ENCODE results near the gene APOL2.
A peak's percentile ranks its signal among the peaks of the same experiment; 100 is the strongest.

APOL2 gene, protein sequence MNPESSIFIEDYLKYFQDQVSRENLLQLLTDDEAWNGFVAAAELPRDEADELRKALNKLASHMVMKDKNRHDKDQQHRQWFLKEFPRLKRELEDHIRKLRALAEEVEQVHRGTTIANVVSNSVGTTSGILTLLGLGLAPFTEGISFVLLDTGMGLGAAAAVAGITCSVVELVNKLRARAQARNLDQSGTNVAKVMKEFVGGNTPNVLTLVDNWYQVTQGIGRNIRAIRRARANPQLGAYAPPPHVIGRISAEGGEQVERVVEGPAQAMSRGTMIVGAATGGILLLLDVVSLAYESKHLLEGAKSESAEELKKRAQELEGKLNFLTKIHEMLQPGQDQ

GRCh38 chr22:36239401-36240171, at the start of gene APOL2:
TSS of gene APOL2 (minus strand) at chr22:36239527. CDS start at chr22:36233162, 6,365 bp downstream.
- peak within 1 kb of the TSS; percentile 56 for H3K27ac ChIP-seq (ENCODE audit: low read depth, low read length)
- H3K9me3 ChIP-seq (ENCODE audit: control insufficient read depth, insufficient read depth, low read length): no peaks in the 10 kb centered on the region
- H3K4me3 ChIP-seq (ENCODE audit: low read depth, low read length): peak within 1 kb of the TSS; percentile 71
- 0 out of 2 replicates have a peak, but pooled peaks cover 2% of the 10 kb centered on the region for H3K36me3 ChIP-seq (ENCODE audit: control insufficient read depth, insufficient read depth, low read length)
- peak within 1 kb of the TSS; percentile 57 for H3K9ac ChIP-seq (ENCODE audit: low read depth, low read length)
- H3K27me3 ChIP-seq (ENCODE audit: control insufficient read depth, insufficient read depth, low read length): no peaks in the 10 kb centered on the region
- H3K4me1 ChIP-seq (ENCODE audit: control insufficient read depth, insufficient read depth, low read length): peaks cover 11% of the 10 kb centered on the region; the same call in 1 of the 2 replicates

DNA sequence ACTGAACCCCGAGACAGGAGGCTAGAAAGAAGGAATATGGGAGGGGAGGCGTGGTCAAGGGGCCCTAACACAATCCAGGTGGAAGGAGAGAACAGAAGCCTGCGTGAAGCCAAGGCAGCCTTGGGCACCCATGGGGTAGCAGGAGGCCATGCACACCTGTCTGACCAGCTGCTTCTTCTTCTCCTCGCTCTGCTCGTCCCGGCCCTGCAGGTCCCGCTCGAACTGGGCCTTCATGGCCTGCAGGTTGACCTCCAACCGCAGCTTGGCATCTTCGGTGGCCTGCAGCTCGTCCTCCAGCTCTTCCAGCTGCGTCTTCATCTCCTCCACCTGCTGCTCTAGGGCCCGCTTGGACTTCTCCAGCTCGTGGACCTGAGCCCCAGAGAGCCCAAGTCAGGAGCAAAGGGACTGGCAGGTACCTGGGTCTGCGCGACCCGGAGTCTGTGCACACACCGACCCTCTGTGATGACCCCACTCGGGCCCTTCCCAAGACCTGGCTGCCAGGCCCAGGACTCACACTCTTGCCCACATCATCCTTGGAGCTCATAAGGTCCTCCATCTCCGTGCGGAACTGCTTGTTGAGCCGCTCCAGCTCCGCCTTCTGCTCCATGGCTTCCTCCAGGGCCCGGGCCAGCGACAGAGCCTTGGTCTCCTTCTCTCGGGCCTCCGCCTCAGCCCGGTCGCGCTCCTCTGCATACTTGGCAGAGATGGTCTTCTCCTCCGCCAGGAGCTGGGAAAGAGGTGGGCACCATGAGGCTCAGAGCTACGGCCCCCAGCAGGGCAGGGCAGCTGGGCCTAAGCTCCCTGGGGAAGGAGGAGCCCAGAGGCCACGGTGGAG, 49.5 kb upstream of the APOL2 start:
- Histone ChIP-seq H3K4me3 (ENCODE audit: low read depth, low read length) (no peak overlapping the region), H3K36me3 (ENCODE audit: control insufficient read depth, insufficient read depth, low read length) (peaks cover 83% of the 10 kb centered on the region), H3K9ac (ENCODE audit: low read depth, low read length) (no peak overlapping the region), H3K27ac (ENCODE audit: low read depth, low read length) (no peak overlapping the region), H3K9me3 (ENCODE audit: control insufficient read depth, insufficient read depth, low read length) (no peaks in the 10 kb centered on the region), H3K27me3 (ENCODE audit: control insufficient read depth, insufficient read depth, low read length) (no peaks in the 10 kb centered on the region), H3K4me1 (ENCODE audit: control insufficient read depth, insufficient read depth, low read length) (peaks cover 4% of the 10 kb centered on the region; the same call in 1 of the 2 replicates)

- Histone ChIP-seq H3K4me1 (ENCODE audit: control insufficient read depth, insufficient read depth, low read length) (peaks cover 4% of the 10 kb centered on the region; the same call in 1 of the 2 replicates), H3K9me3 (ENCODE audit: control insufficient read depth, insufficient read depth, low read length) (no peaks in the 10 kb centered on the region), H3K9ac (ENCODE audit: low read depth, low read length) (no peak overlapping the region), H3K36me3 (ENCODE audit: control insufficient read depth, insufficient read depth, low read length) (peaks cover 83% of the 10 kb centered on the region), H3K27me3 (ENCODE audit: control insufficient read depth, insufficient read depth, low read length) (no peaks in the 10 kb centered on the region), H3K27ac (ENCODE audit: low read depth, low read length) (no peak overlapping the region), H3K4me3 (ENCODE audit: low read depth, low read length) (no peak overlapping the region)
Observed at GRCh38 chr22:36287881-36288515, 48.7 kb upstream of the APOL2 start.

- H3K36me3 ChIP-seq (ENCODE audit: control insufficient read depth, insufficient read depth, low read length): peaks cover 83% of the 10 kb centered on the region
- no peak overlapping the region for H3K4me3 ChIP-seq (ENCODE audit: low read depth, low read length)
- H3K9ac ChIP-seq (ENCODE audit: low read depth, low read length): no peak overlapping the region
- H3K9me3 ChIP-seq (ENCODE audit: control insufficient read depth, insufficient read depth, low read length): no peaks in the 10 kb centered on the region
- H3K27me3 ChIP-seq (ENCODE audit: control insufficient read depth, insufficient read depth, low read length): no peaks in the 10 kb centered on the region
- peaks cover 4% of the 10 kb centered on the region; the same call in 1 of the 2 replicates for H3K4me1 ChIP-seq (ENCODE audit: control insufficient read depth, insufficient read depth, low read length)
- H3K27ac ChIP-seq (ENCODE audit: low read depth, low read length): peak overlapping the region; percentile 28
Observed at GRCh38 chr22:36286096-36286957, 47.0 kb upstream of the APOL2 start.

DNA sequence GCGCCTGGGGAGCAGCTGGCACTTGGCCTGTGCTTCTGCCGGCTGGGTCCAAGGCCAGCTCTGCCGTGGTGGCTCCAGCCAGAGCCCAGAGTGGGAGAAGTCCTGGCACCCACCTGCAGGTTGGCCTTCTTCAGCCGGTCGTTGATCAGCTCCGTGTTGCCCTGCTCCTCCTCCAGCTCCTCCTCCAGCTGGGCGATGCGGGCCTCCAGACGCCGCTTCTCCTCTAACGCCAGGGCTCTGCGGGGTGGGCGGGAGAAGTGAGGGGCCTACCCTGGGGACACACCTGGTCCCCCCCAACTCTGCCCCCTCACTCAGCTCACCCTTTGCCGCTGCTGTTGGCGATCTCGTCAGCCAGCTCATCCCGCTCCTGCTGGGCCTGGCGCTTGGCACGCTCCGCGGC, 46.2 kb upstream of the APOL2 start:
- H3K36me3 ChIP-seq (ENCODE audit: control insufficient read depth, insufficient read depth, low read length): peaks cover 88% of the 10 kb centered on the region

GRCh38 chr22:36285017-36285416, 45.7 kb upstream of the APOL2 start:
- H3K4me1 ChIP-seq (ENCODE audit: control insufficient read depth, insufficient read depth, low read length): peaks cover 4% of the 10 kb centered on the region; the same call in 1 of the 2 replicates
- H3K27me3 ChIP-seq (ENCODE audit: control insufficient read depth, insufficient read depth, low read length): no peaks in the 10 kb centered on the region
- no peak overlapping the region for H3K9ac ChIP-seq (ENCODE audit: low read depth, low read length)
- no peak overlapping the region for H3K27ac ChIP-seq (ENCODE audit: low read depth, low read length)
- H3K36me3 ChIP-seq (ENCODE audit: control insufficient read depth, insufficient read depth, low read length): peaks cover 90% of the 10 kb centered on the region
- no peak overlapping the region for H3K4me3 ChIP-seq (ENCODE audit: low read depth, low read length)
- H3K9me3 ChIP-seq (ENCODE audit: control insufficient read depth, insufficient read depth, low read length): no peaks in the 10 kb centered on the region

More for the DNA sequence above, 46.2 kb upstream of the APOL2 start:
- H3K4me1 ChIP-seq (ENCODE audit: control insufficient read depth, insufficient read depth, low read length): peaks cover 4% of the 10 kb centered on the region; the same call in 1 of the 2 replicates
- H3K9me3 ChIP-seq (ENCODE audit: control insufficient read depth, insufficient read depth, low read length): no peaks in the 10 kb centered on the region
- no peaks in the 10 kb centered on the region for H3K27me3 ChIP-seq (ENCODE audit: control insufficient read depth, insufficient read depth, low read length)
- no peak overlapping the region for H3K27ac ChIP-seq (ENCODE audit: low read depth, low read length)
- no peak overlapping the region for H3K9ac ChIP-seq (ENCODE audit: low read depth, low read length)
- no peak overlapping the region for H3K4me3 ChIP-seq (ENCODE audit: low read depth, low read length)

GRCh38 chr22:36284171-36284571, 44.8 kb upstream of the APOL2 start:
- Histone ChIP-seq H3K4me1 (ENCODE audit: control insufficient read depth, insufficient read depth, low read length) (peaks cover 4% of the 10 kb centered on the region; the same call in 1 of the 2 replicates), H3K4me3 (ENCODE audit: low read depth, low read length) (no peak overlapping the region), H3K36me3 (ENCODE audit: control insufficient read depth, insufficient read depth, low read length) (peaks cover 81% of the 10 kb centered on the region), H3K27ac (ENCODE audit: low read depth, low read length) (no peak overlapping the region), H3K9me3 (ENCODE audit: control insufficient read depth, insufficient read depth, low read length) (no peaks in the 10 kb centered on the region), H3K27me3 (ENCODE audit: control insufficient read depth, insufficient read depth, low read length) (no peaks in the 10 kb centered on the region), H3K9ac (ENCODE audit: low read depth, low read length) (no peak overlapping the region)

GRCh38 chr22:36282328-36282831, 43.1 kb upstream of the APOL2 start:
- peaks cover 65% of the 10 kb centered on the region for H3K36me3 ChIP-seq (ENCODE audit: control insufficient read depth, insufficient read depth, low read length)
- H3K9ac ChIP-seq (ENCODE audit: low read depth, low read length): no peak overlapping the region
- no peaks in the 10 kb centered on the region for H3K9me3 ChIP-seq (ENCODE audit: control insufficient read depth, insufficient read depth, low read length)
- no peaks in the 10 kb centered on the region for H3K27me3 ChIP-seq (ENCODE audit: control insufficient read depth, insufficient read depth, low read length)
- H3K4me3 ChIP-seq (ENCODE audit: low read depth, low read length): no peak overlapping the region
- H3K27ac ChIP-seq (ENCODE audit: low read depth, low read length): no peak overlapping the region
- H3K4me1 ChIP-seq (ENCODE audit: control insufficient read depth, insufficient read depth, low read length): peaks cover 5% of the 10 kb centered on the region; the same call in 1 of the 2 replicates

DNA sequence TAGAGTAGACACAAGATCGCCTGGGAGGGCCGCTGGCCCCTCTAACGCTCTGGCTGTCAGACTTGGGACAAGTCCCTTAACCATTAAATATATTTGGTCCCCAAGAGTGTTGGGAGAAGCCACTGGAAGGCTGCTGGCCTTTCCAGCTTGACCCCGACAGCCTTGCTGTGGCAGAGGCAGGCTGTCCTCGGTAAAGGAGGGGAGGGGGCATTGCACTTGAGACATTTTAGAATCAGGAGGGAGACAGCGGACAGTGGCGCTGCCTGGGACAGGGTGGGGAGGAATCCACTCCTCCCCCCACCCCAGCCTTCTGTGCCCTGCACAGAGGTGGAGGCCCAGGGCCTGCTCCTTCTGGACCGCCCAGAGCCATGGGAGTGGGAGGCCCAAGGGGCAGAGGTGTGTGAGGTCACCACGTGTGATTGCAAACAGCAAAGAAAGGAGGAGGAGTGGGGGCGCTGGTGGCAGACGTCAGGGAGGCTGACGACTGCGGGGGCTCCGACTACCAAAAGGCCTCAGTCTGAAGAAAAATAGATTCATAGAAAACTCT, 42.5 kb upstream of the APOL2 start:
- peaks cover 61% of the 10 kb centered on the region for H3K36me3 ChIP-seq (ENCODE audit: control insufficient read depth, insufficient read depth, low read length)
- H3K27ac ChIP-seq (ENCODE audit: low read depth, low read length): no peak overlapping the region
- no peak overlapping the region for H3K4me3 ChIP-seq (ENCODE audit: low read depth, low read length)
- H3K9ac ChIP-seq (ENCODE audit: low read depth, low read length): no peak overlapping the region
- peaks cover 7% of the 10 kb centered on the region; the same call in 1 of the 2 replicates for H3K4me1 ChIP-seq (ENCODE audit: control insufficient read depth, insufficient read depth, low read length)
- H3K27me3 ChIP-seq (ENCODE audit: control insufficient read depth, insufficient read depth, low read length): no peaks in the 10 kb centered on the region
- H3K9me3 ChIP-seq (ENCODE audit: control insufficient read depth, insufficient read depth, low read length): no peaks in the 10 kb centered on the region

Data from HUES48 (cell line).